HFFc6 (cell line): ENCODE results near the gene FAM174B. TPM values are rescaled to one million over a fixed set of nuclear protein-coding genes. Genes with fewer than 3 reads are reported as not detected.

ENCODE experiments used
- DNase-seq: peaks from one replicate; pipeline ENCODE4 v3.0.0-alpha.2; 2018
- H3K27ac Mint-ChIP-seq: 2 replicates; pipeline ENCODE4 v1.8.0; 2020; ENCODE audit warnings: mild to moderate bottlenecking, mixed read lengths
- H3K27me3 Mint-ChIP-seq: 2 replicates; pipeline ENCODE4 v1.8.0; 2021; ENCODE audit warnings: mild to moderate bottlenecking, moderate library complexity, mixed read lengths; ENCODE audit not compliant: insufficient read depth
- H3K36me3 Mint-ChIP-seq: 2 replicates; pipeline ENCODE4 v1.8.0; 2021; ENCODE audit warnings: low read depth, mixed read lengths
- H3K4me1 Mint-ChIP-seq: 2 replicates; pipeline ENCODE4 v1.8.0; 2020; ENCODE audit warnings: low read depth, mixed read lengths
- H3K4me3 Mint-ChIP-seq: 2 replicates; pipeline ENCODE4 v1.8.0; 2020; ENCODE audit warnings: mild to moderate bottlenecking, moderate library complexity, mixed read lengths
- H3K9me3 Mint-ChIP-seq: 2 replicates; pipeline ENCODE4 v1.8.0; 2020; ENCODE audit warnings: mild to moderate bottlenecking, mixed read lengths
- CTCF ChIP-seq: fragments of 200-600 bp; sonication (generic); IDR thresholded peaks from 2 replicates; pipeline ENCODE4 v1.5.0; 2021; ENCODE audit warnings: antibody characterized with exemption, mild to moderate bottlenecking
- total RNA-seq, 6 experiments: library from RNA; stranded (reverse); fragmentation: NEBNext Ultra II Directional; extraction: Animal tissue kit (Norgen Biotek cat#: 25700); gene quantifications; 2 replicates in 1 of 6; 3 replicates in 5 of 6; pipeline ENCODE4 v1.2.3, GENCODE V29; 2021

Gene FAM174B
- total RNA-seq, 6 experiments from 2014 or later = 1.2 to 7.0 (median 2.3) TPM

GRCh38 chr15:92597548-92597947, 58.0 kb downstream of the FAM174B start:
- Mint-ChIP-seq H3K36me3 (no peaks in the 10 kb centered on the region), H3K9me3 (peaks cover 17% of the 10 kb centered on the region), H3K27me3 (peaks cover 5% of the 10 kb centered on the region), H3K4me3 (no peak overlapping the region), H3K27ac (no peak overlapping the region), H3K4me1 (peaks cover 10% of the 10 kb centered on the region; the same call in 1 of the 2 replicates)
- DNase-seq = no peak
- no peak for TF ChIP-seq CTCF

- Mint-ChIP-seq H3K27me3 (peaks cover 5% of the 10 kb centered on the region), H3K9me3 (peaks cover 17% of the 10 kb centered on the region), H3K4me1 (peaks cover 10% of the 10 kb centered on the region; the same call in 1 of the 2 replicates), H3K36me3 (no peaks in the 10 kb centered on the region), H3K27ac (no peak overlapping the region), H3K4me3 (no peak overlapping the region)
- no peak for TF ChIP-seq CTCF
- DNase-seq = no peak
Observed at GRCh38 chr15:92596623-92597022, 59.0 kb downstream of the FAM174B start.

- Mint-ChIP-seq H3K9me3 (peaks cover 17% of the 10 kb centered on the region), H3K36me3 (no peaks in the 10 kb centered on the region), H3K27ac (no peak overlapping the region), H3K4me3 (no peak overlapping the region), H3K4me1 (peaks cover 10% of the 10 kb centered on the region; the same call in 1 of the 2 replicates), H3K27me3 (peaks cover 5% of the 10 kb centered on the region)
- DNase-seq = no peak
- TF ChIP-seq CTCF = peak; percentile 10; the same call in 1 of the 2 replicates
Observed at GRCh38 chr15:92595506-92596381, 59.8 kb downstream of the FAM174B start.

GRCh38 chr15:92591275-92591674, 64.3 kb downstream of the FAM174B start:
- H3K27me3 Mint-ChIP-seq = peaks cover 11% of the 10 kb centered on the region
- no peak overlapping the region for H3K4me3 Mint-ChIP-seq
- no peaks in the 10 kb centered on the region for H3K4me1 Mint-ChIP-seq
- peaks cover 27% of the 10 kb centered on the region for H3K9me3 Mint-ChIP-seq
- no peaks in the 10 kb centered on the region for H3K36me3 Mint-ChIP-seq
- no peak for DNase-seq
- no peak overlapping the region for H3K27ac Mint-ChIP-seq
- TF ChIP-seq CTCF = no peak

- Mint-ChIP-seq H3K9me3 (peaks cover 64% of the 10 kb centered on the region), H3K4me1 (no peaks in the 10 kb centered on the region), H3K27ac (no peak overlapping the region), H3K4me3 (no peak overlapping the region), H3K27me3 (peaks cover 15% of the 10 kb centered on the region; the same call in 1 of the 2 replicates), H3K36me3 (peaks cover 6% of the 10 kb centered on the region; the same call in 1 of the 2 replicates)
- DNase-seq = no peak
- no peak for TF ChIP-seq CTCF
Observed at GRCh38 chr15:92586966-92587365, 68.6 kb downstream of the FAM174B start.
